PC-9 (cell line): ENCODE results near the gene SRP68.

Experiments
- EZH2 ChIP-seq: fragments of 200-600 bp; sonication (generic); IDR thresholded peaks from 2 replicates; pipeline ENCODE4 v1.8.0; 2017; ENCODE audit warnings: antibody characterized with exemption, low read depth
- TF ChIP-seq, protein P1 (sequence below): fragments of 200-600 bp; sonication (generic); conservative IDR thresholded peaks from 2 replicates; pipeline ENCODE4 v1.6.1; 2017; ENCODE audit warnings: mixed run types, antibody characterized with exemption, mild to moderate bottlenecking, moderate library complexity

DNA sequence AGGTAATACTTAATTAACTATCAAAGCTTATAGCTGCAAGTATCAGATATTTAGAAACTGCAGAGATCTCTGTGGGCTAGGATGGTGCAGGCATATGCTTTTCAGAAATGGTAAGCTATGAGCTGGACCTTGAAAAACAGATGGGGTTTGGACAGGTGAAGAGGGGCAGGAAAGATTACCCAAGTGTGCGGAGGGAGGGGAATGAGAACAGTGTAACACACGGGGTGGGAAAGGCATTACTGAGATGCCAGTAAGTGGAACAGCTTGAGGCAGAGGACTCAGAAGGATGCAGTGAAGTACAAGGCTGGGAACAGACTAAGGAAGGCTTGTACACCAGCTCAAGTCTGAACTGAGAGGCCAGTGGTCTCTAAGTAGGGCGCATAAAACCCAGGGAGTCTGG is 23.1 kb downstream of the SRP68 start:
- TF ChIP-seq, protein P1, sequence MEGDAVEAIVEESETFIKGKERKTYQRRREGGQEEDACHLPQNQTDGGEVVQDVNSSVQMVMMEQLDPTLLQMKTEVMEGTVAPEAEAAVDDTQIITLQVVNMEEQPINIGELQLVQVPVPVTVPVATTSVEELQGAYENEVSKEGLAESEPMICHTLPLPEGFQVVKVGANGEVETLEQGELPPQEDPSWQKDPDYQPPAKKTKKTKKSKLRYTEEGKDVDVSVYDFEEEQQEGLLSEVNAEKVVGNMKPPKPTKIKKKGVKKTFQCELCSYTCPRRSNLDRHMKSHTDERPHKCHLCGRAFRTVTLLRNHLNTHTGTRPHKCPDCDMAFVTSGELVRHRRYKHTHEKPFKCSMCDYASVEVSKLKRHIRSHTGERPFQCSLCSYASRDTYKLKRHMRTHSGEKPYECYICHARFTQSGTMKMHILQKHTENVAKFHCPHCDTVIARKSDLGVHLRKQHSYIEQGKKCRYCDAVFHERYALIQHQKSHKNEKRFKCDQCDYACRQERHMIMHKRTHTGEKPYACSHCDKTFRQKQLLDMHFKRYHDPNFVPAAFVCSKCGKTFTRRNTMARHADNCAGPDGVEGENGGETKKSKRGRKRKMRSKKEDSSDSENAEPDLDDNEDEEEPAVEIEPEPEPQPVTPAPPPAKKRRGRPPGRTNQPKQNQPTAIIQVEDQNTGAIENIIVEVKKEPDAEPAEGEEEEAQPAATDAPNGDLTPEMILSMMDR: no peak
- TF ChIP-seq EZH2: no peak
